HEK293 (cell line): ENCODE measurements around the gene CMC1.

Experiments
- CTCF ChIA-PET: fragments of 350-600 bp; formaldehyde crosslinking; extraction: SDS; loops from one replicate; lab custom pipeline; 2021; ENCODE audit warnings: antibody characterized with exemption; lab: Yijun Ruan, JAX
- POLR2A ChIA-PET: fragments of 300-600 bp; formaldehyde crosslinking; extraction: SDS; loops from one replicate; lab custom pipeline; 2020; ENCODE audit warnings: antibody characterized with exemption, inconsistent platforms; lab: Yijun Ruan, JAX
- H3K27ac ChIP-seq: fragments of 200-500 bp; sonication (Bioruptor generic); 2 replicates; pipeline ENCODE4 v1.5.1; 2014; ENCODE audit warnings: low read depth, low read length, control low read depth, inconsistent platforms; ENCODE audit errors: extremely low read depth
- H3K36me3 ChIP-seq, 2 experiments: fragments of 200-500 bp in 1 of 2; sonication (Bioruptor generic) in 1 of 2; 1 replicate in 1 of 2; 2 replicates in 1 of 2; pipeline ENCODE4 v1.5.1; 2014 to 2017; ENCODE audit warnings: inconsistent platforms in 2 of 2, low read length in 2 of 2; ENCODE audit not compliant: control insufficient read depth in 2 of 2, insufficient read depth in 1 of 2
- H3K4me1 ChIP-seq: fragments of 200-500 bp; sonication (Bioruptor generic); 2 replicates; pipeline ENCODE4 v1.5.1; 2014; ENCODE audit warnings: mild to moderate bottlenecking, low read length, inconsistent platforms; ENCODE audit not compliant: control insufficient read depth, insufficient read depth
- H3K4me3 ChIP-seq: 2 replicates; pipeline ENCODE4 v1.5.1; 2011; ENCODE audit warnings: low read depth, mild to moderate bottlenecking, control low read depth, low read length, moderate library complexity
- H3K9me3 ChIP-seq: fragments of 200-500 bp; sonication (Bioruptor generic); 2 replicates; pipeline ENCODE4 v1.5.1; 2014; ENCODE audit warnings: low read depth, low read length, inconsistent platforms; ENCODE audit not compliant: control insufficient read depth, insufficient read depth
- FEZF1 ChIP-seq: fragments of 450-650 bp; formaldehyde crosslinking; IDR thresholded peaks from 2 replicates; pipeline ENCODE4 v1.5.1; 2016; ENCODE audit warnings: missing biosample characterization, missing genetic modification characterization
- GLI4 ChIP-seq: fragments of 450-650 bp; formaldehyde crosslinking; IDR thresholded peaks from 2 replicates; pipeline ENCODE4 v1.5.1; 2016; ENCODE audit warnings: missing biosample characterization, missing genetic modification characterization
- HOXA7 ChIP-seq: sonication (generic); formaldehyde crosslinking; IDR thresholded peaks from 2 replicates; pipeline ENCODE4 v1.8.1; 2022; ENCODE audit warnings: missing genetic modification reagents, borderline replicate concordance
- PBX3 ChIP-seq: sonication (generic); formaldehyde crosslinking; IDR thresholded peaks from 2 replicates; pipeline ENCODE4 v1.8.1; 2022; ENCODE audit warnings: mild to moderate bottlenecking, moderate library complexity, missing genetic modification reagents
- REST ChIP-seq: fragments of 450-650 bp; formaldehyde crosslinking; IDR thresholded peaks from 2 replicates; pipeline ENCODE4 v1.5.1; 2016; ENCODE audit warnings: missing biosample characterization, missing genetic modification characterization
- SP7 ChIP-seq: fragments of 450-650 bp; formaldehyde crosslinking; IDR thresholded peaks from 2 replicates; pipeline ENCODE4 v1.5.1; 2016; ENCODE audit warnings: missing biosample characterization, missing genetic modification characterization
- YY1 ChIP-seq: fragments of 450-650 bp; formaldehyde crosslinking; IDR thresholded peaks from 2 replicates; pipeline ENCODE4 v1.5.1; 2018; ENCODE audit warnings: missing biosample characterization, missing genetic modification characterization
- YY2 ChIP-seq: fragments of 450-650 bp; formaldehyde crosslinking; IDR thresholded peaks from 2 replicates; pipeline ENCODE4 v1.5.1; 2016; ENCODE audit warnings: missing biosample characterization, missing genetic modification characterization
- ZEB2 ChIP-seq: fragments of 450-650 bp; formaldehyde crosslinking; IDR thresholded peaks from 2 replicates; pipeline ENCODE4 v1.5.1; 2016; ENCODE audit warnings: missing biosample characterization, missing genetic modification characterization
- ZFP3 ChIP-seq: fragments of 450-650 bp; formaldehyde crosslinking; IDR thresholded peaks from 2 replicates; pipeline ENCODE4 v1.5.1; 2016; ENCODE audit warnings: low read depth, missing biosample characterization, missing genetic modification characterization
- ZFP69B ChIP-seq: fragments of 450-650 bp; formaldehyde crosslinking; IDR thresholded peaks from 2 replicates; pipeline ENCODE4 v1.5.1; 2016; ENCODE audit warnings: missing biosample characterization, missing genetic modification characterization
- ZNF114 ChIP-seq: fragments of 450-650 bp; formaldehyde crosslinking; IDR thresholded peaks from 2 replicates; pipeline ENCODE4 v1.5.0; 2017; ENCODE audit warnings: missing biosample characterization, missing genetic modification characterization
- ZNF175 ChIP-seq: fragments of 450-650 bp; formaldehyde crosslinking; IDR thresholded peaks from 2 replicates; pipeline ENCODE4 v1.5.1; 2016; ENCODE audit warnings: missing biosample characterization, missing genetic modification characterization
- ZNF2 ChIP-seq: fragments of 450-650 bp; formaldehyde crosslinking; IDR thresholded peaks from 2 replicates; pipeline ENCODE4 v1.5.1; 2016; ENCODE audit warnings: missing biosample characterization, missing genetic modification characterization
- ZNF239 ChIP-seq: fragments of 450-650 bp; formaldehyde crosslinking; IDR thresholded peaks from 2 replicates; pipeline ENCODE4 v1.5.1; 2016; ENCODE audit warnings: missing biosample characterization, missing genetic modification characterization
- ZNF292 ChIP-seq: fragments of 450-650 bp; formaldehyde crosslinking; IDR thresholded peaks from 2 replicates; pipeline ENCODE4 v1.5.1; 2016; ENCODE audit warnings: low read depth, missing biosample characterization, missing genetic modification characterization, borderline replicate concordance
- ZNF398 ChIP-seq: fragments of 450-650 bp; formaldehyde crosslinking; IDR thresholded peaks from 2 replicates; pipeline ENCODE4 v1.5.1; 2017; ENCODE audit warnings: missing biosample characterization, missing genetic modification characterization
- ZNF404 ChIP-seq: fragments of 450-650 bp; formaldehyde crosslinking; IDR thresholded peaks from 2 replicates; pipeline ENCODE4 v1.5.1; 2017; ENCODE audit warnings: missing biosample characterization, missing genetic modification characterization
- ZNF529 ChIP-seq: fragments of 450-650 bp; formaldehyde crosslinking; IDR thresholded peaks from 2 replicates; pipeline ENCODE4 v1.5.1; 2017; ENCODE audit warnings: missing genetic modification characterization, missing biosample characterization; ENCODE audit not compliant: insufficient replicate concordance
- ZNF530 ChIP-seq: fragments of 450-650 bp; formaldehyde crosslinking; IDR thresholded peaks from 2 replicates; pipeline ENCODE4 v1.5.1; 2016; ENCODE audit warnings: low read depth, missing biosample characterization, missing genetic modification characterization
- ZNF558 ChIP-seq: fragments of 450-650 bp; formaldehyde crosslinking; IDR thresholded peaks from 2 replicates; pipeline ENCODE4 v1.5.1; 2016; ENCODE audit warnings: missing biosample characterization, missing genetic modification characterization
- ZNF600 ChIP-seq: fragments of 450-650 bp; formaldehyde crosslinking; IDR thresholded peaks from 2 replicates; pipeline ENCODE4 v1.5.1; 2016; ENCODE audit warnings: missing biosample characterization, missing genetic modification characterization
- ZNF610 ChIP-seq: fragments of 450-650 bp; formaldehyde crosslinking; IDR thresholded peaks from 2 replicates; pipeline ENCODE4 v1.5.1; 2016; ENCODE audit warnings: missing biosample characterization, missing genetic modification characterization, borderline replicate concordance
- ZNF623 ChIP-seq: fragments of 450-650 bp; formaldehyde crosslinking; IDR thresholded peaks from 2 replicates; pipeline ENCODE4 v1.5.1; 2016; ENCODE audit warnings: missing biosample characterization, missing genetic modification characterization
- ZNF660 ChIP-seq: fragments of 450-650 bp; IDR thresholded peaks from 2 replicates; pipeline ENCODE4 v1.5.1; 2018; ENCODE audit warnings: missing biosample characterization, mild to moderate bottlenecking, missing genetic modification characterization
- ZNF792 ChIP-seq: fragments of 450-650 bp; formaldehyde crosslinking; IDR thresholded peaks from 2 replicates; pipeline ENCODE4 v1.5.1; 2016; ENCODE audit warnings: missing biosample characterization, missing genetic modification characterization
- ZSCAN16 ChIP-seq: fragments of 450-650 bp; formaldehyde crosslinking; IDR thresholded peaks from 2 replicates; pipeline ENCODE4 v1.5.1; 2016; ENCODE audit warnings: missing biosample characterization, missing genetic modification characterization
- TF ChIP-seq, protein P1 (sequence below): fragments of 450-650 bp; formaldehyde crosslinking; IDR thresholded peaks from 2 replicates; pipeline ENCODE4 v1.5.1; 2016; ENCODE audit warnings: missing biosample characterization, missing genetic modification characterization

Gene CMC1

DNA sequence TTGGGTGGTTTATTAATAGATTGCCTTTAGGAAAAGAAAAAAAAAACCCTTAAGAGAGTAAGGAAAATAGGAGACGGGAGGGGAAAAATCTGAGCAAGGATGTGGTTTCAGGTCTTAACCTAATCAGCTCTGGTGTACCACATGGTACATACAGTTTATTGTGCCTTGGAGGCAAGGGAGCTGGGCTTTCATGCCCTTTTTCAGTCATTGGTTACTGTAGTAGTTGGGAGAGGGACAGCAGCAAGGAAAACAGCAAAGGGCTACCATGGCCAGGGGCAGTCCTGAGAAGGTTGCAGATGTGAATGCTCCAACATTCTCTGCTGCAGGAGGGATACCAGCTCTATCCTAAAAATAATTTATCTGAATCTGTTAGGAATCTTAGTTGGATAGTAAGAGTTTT lies 5.9 kb downstream of the CMC1 start:
- POLR2A ChIA-PET: interaction anchor here (0.6 kb wide), 1 partner anchor 1284 kb away, joined by 5 read pairs; no protein-coding TSS in a partner anchor
- no peaks in the 10 kb centered on the region for H3K4me1 ChIP-seq
- no peaks in the 10 kb centered on the region for H3K36me3 ChIP-seq
- H3K27ac ChIP-seq: no peak overlapping the region
- no peaks in the 10 kb centered on the region for H3K9me3 ChIP-seq
- no peak overlapping the region for H3K4me3 ChIP-seq
- CTCF ChIA-PET: no interaction called here
- TF ChIP-seq ZNF292 (tag by site-specific recombination): no peak
- TF ChIP-seq REST (tag by site-specific recombination): peak; percentile 83
- TF ChIP-seq YY2 (tag by site-specific recombination): no peak
- TF ChIP-seq FEZF1 (tag by site-specific recombination): peak; percentile 35; the same call in 1 of the 2 replicates
- TF ChIP-seq, all 188 proteins: peak for 2

DNA sequence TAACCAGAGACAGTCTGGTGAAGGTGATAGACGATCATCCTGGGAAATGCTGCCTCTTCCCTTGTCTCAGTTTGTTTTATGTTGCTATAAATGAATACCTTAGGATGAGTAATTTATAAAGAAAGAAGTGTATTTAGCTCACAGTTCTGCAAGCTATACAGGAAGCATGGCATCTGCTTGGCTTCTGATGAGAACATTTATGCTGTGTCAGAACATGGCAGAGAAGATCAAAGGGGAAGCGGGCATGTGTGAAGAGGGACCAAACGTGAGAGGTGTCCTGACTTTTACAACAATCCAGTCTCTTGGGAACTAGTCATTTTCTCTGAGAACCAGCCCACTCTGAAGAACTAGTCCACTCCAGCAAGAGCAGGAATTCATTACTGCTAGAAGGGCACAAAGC lies 9.6 kb downstream of the CMC1 start:
- Histone ChIP-seq H3K9me3 (no peaks in the 10 kb centered on the region), H3K36me3 (no peaks in the 10 kb centered on the region; a peak in 1 of 3 replicates), H3K4me3 (no peak overlapping the region), H3K4me1 (no peaks in the 10 kb centered on the region), H3K27ac (no peak overlapping the region)
- ChIA-PET POLR2A (no interaction called here), CTCF (interaction anchor here (0.6 kb wide), 1 partner anchor 939 kb away, joined by 4 read pairs; no protein-coding TSS in a partner anchor)
- no peak for TF ChIP-seq ZNF558
- TF ChIP-seq ZNF398 (tag by site-specific recombination): no peak
- TF ChIP-seq GLI4: no peak
- TF ChIP-seq ZNF660: no peak
- TF ChIP-seq YY1 (tag by site-specific recombination): no peak
- no peak for TF ChIP-seq ZNF2
- no peak for TF ChIP-seq HOXA7 (CRISPR knock-in tag)
- TF ChIP-seq SP7 (tag by site-specific recombination): no peak
- no peak for TF ChIP-seq ZFP3
- TF ChIP-seq ZNF623: no peak
- no peak for TF ChIP-seq ZFP69B
- no peak for TF ChIP-seq ZNF792 (tag by site-specific recombination)

GRCh38 chr3:28252001-28252431 lies 10.6 kb downstream of the CMC1 start:
- CTCF ChIA-PET: no interaction called here
- TF ChIP-seq ZNF530 (tag by site-specific recombination) (no peak), ZEB2 (tag by site-specific recombination) (no peak), ZNF404 (no peak), ZNF175 (tag by site-specific recombination) (no peak), ZNF600 (no peak), PBX3 (CRISPR knock-in tag) (no peak), ZNF558 (no peak), ZNF239 (tag by site-specific recombination) (no peak), ZNF529 (no peak), ZNF114 (no peak), ZNF610 (tag by site-specific recombination) (no peak), ZSCAN16 (tag by site-specific recombination) (no peak)
- TF ChIP-seq, protein P1, sequence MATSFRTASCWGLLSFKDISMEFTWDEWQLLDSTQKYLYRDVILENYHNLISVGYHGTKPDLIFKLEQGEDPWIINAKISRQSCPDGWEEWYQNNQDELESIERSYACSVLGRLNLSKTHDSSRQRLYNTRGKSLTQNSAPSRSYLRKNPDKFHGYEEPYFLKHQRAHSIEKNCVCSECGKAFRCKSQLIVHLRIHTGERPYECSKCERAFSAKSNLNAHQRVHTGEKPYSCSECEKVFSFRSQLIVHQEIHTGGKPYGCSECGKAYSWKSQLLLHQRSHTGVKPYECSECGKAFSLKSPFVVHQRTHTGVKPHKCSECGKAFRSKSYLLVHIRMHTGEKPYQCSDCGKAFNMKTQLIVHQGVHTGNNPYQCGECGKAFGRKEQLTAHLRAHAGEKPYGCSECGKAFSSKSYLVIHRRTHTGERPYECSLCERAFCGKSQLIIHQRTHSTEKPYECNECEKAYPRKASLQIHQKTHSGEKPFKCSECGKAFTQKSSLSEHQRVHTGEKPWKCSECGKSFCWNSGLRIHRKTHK (tag by site-specific recombination): no peak

More at GRCh38 chr3:28252001-28252431, 10.6 kb downstream of the CMC1 start:
- Histone ChIP-seq H3K36me3 (no peaks in the 10 kb centered on the region; a peak in 1 of 3 replicates), H3K9me3 (no peaks in the 10 kb centered on the region), H3K4me1 (no peaks in the 10 kb centered on the region), H3K4me3 (no peak overlapping the region), H3K27ac (no peak overlapping the region)
- POLR2A ChIA-PET: no interaction called here
